ENCODE data around the gene TDO2. TPM values are rescaled to one million over a fixed set of nuclear protein-coding genes. Genes with fewer than 3 reads are reported as not detected.

Gene TDO2
- total RNA-seq, 1 donor from 2014 or later = not detected

- Mint-ChIP-seq H3K27me3 (ENCODE audit: low read depth) (no peaks in the 10 kb centered on the region), H3K27ac (ENCODE audit: unreplicated experiment) (no peak overlapping the region), H3K4me1 (ENCODE audit: low read depth) (peaks cover 8% of the 10 kb centered on the region), H3K4me3 (ENCODE audit: unreplicated experiment) (no peak overlapping the region), H3K36me3 (ENCODE audit: low read depth) (no peaks in the 10 kb centered on the region), H3K9me3 (ENCODE audit: low read depth) (no peaks in the 10 kb centered on the region)
- TF ChIP-seq, protein P1, sequence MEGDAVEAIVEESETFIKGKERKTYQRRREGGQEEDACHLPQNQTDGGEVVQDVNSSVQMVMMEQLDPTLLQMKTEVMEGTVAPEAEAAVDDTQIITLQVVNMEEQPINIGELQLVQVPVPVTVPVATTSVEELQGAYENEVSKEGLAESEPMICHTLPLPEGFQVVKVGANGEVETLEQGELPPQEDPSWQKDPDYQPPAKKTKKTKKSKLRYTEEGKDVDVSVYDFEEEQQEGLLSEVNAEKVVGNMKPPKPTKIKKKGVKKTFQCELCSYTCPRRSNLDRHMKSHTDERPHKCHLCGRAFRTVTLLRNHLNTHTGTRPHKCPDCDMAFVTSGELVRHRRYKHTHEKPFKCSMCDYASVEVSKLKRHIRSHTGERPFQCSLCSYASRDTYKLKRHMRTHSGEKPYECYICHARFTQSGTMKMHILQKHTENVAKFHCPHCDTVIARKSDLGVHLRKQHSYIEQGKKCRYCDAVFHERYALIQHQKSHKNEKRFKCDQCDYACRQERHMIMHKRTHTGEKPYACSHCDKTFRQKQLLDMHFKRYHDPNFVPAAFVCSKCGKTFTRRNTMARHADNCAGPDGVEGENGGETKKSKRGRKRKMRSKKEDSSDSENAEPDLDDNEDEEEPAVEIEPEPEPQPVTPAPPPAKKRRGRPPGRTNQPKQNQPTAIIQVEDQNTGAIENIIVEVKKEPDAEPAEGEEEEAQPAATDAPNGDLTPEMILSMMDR (IDR thresholded peaks at IDR 0.05) = no peak
- DNase-seq (ENCODE audit: low spot score) = no peak
Measured at GRCh38 chr4:155943605-155944291, 40.3 kb downstream of the TDO2 start.

GRCh38 chr4:155944516-155944915 is 41.0 kb downstream of the TDO2 start:
- DNase-seq (ENCODE audit: low spot score) = no peak

DNA sequence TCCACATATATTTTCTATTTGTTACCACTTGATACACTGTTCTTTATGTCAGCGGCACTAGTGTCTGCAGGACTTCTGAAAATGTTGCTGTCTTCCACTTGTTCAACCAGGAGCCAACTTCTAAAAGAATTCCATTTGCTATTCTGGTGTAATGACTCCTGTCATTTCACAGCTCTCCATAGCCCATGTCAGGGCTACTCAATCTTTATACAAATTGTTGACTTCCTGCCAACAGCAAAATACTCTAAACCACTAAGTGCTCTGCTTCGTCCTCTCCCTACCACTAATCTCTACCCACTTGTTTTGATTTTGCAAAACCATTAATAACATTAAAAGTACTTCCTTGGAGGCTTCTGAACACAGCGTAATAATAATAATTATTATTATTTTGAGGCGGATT is 43.0 kb downstream of the TDO2 start:
- Mint-ChIP-seq H3K4me3 (ENCODE audit: unreplicated experiment) (no peak overlapping the region), H3K9me3 (ENCODE audit: low read depth) (no peaks in the 10 kb centered on the region), H3K36me3 (ENCODE audit: low read depth) (no peaks in the 10 kb centered on the region), H3K27ac (ENCODE audit: unreplicated experiment) (no peak overlapping the region), H3K4me1 (ENCODE audit: low read depth) (peaks cover 8% of the 10 kb centered on the region), H3K27me3 (ENCODE audit: low read depth) (no peaks in the 10 kb centered on the region)
- no peak for DNase-seq (ENCODE audit: low spot score)
- TF ChIP-seq, protein P1 (IDR thresholded peaks at IDR 0.05) = no peak

More at GRCh38 chr4:155944516-155944915, 41.0 kb downstream of the TDO2 start:
- H3K9me3 Mint-ChIP-seq (ENCODE audit: low read depth) = no peaks in the 10 kb centered on the region
- peaks cover 8% of the 10 kb centered on the region for H3K4me1 Mint-ChIP-seq (ENCODE audit: low read depth)
- H3K36me3 Mint-ChIP-seq (ENCODE audit: low read depth) = no peaks in the 10 kb centered on the region
- TF ChIP-seq, protein P1 (IDR thresholded peaks at IDR 0.05) = no peak
- H3K4me3 Mint-ChIP-seq (ENCODE audit: unreplicated experiment) = no peak overlapping the region
- H3K27me3 Mint-ChIP-seq (ENCODE audit: low read depth) = no peaks in the 10 kb centered on the region
- H3K27ac Mint-ChIP-seq (ENCODE audit: unreplicated experiment) = no peak overlapping the region

DNA sequence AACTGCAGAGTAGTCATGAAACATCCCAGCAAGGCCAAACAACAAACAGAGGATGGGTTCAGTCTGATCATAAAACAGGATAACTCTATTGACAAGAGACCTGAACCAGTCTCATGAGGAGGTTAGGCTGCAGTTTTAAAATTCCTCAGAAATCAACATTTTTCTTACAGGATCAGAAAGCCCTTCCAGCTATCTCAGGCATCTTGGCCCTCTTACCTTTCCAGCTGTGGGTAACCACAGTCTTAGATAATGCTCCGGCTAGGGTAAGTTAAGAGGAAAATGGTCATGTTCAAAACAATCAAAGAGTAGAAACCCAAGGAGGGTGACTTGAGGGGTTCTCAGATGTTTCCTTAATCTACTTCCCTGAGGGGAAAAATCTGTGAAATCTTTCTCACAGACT is 45.0 kb downstream of the TDO2 start:
- DNase-seq (ENCODE audit: low spot score) = no peak
- H3K27me3 Mint-ChIP-seq (ENCODE audit: low read depth) = no peaks in the 10 kb centered on the region
- no peaks in the 10 kb centered on the region for H3K9me3 Mint-ChIP-seq (ENCODE audit: low read depth)
- no peak overlapping the region for H3K4me3 Mint-ChIP-seq (ENCODE audit: unreplicated experiment)
- H3K27ac Mint-ChIP-seq (ENCODE audit: unreplicated experiment) = no peak overlapping the region
- no peaks in the 10 kb centered on the region for H3K36me3 Mint-ChIP-seq (ENCODE audit: low read depth)
- TF ChIP-seq, protein P1 (IDR thresholded peaks at IDR 0.05) = no peak
- H3K4me1 Mint-ChIP-seq (ENCODE audit: low read depth) = peaks cover 22% of the 10 kb centered on the region

DNA sequence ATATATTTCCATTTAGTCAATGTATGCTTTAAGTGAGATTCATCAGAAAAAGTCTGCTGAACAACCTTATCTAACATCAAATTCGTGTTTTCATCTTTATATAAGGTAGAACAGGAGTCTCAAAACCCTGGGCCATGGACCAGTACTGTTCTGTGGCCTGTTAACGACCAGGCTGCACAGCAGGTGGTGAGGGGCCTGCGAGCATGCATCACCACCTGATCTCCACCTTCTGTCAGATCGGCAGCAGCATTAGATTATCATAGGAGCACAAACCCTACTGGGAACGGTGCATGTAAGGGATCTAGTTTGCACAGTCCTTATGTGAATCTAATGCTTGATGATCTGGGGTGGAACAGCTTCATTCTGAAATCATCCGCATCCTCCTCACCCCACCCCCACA is 47.0 kb downstream of the TDO2 start:
- TF ChIP-seq, protein P1 (IDR thresholded peaks at IDR 0.05) = no peak
- DNase-seq (ENCODE audit: low spot score) = no peak
- Mint-ChIP-seq H3K27me3 (ENCODE audit: low read depth) (no peaks in the 10 kb centered on the region), H3K9me3 (ENCODE audit: low read depth) (no peaks in the 10 kb centered on the region), H3K4me3 (ENCODE audit: unreplicated experiment) (no peak overlapping the region), H3K36me3 (ENCODE audit: low read depth) (no peaks in the 10 kb centered on the region), H3K4me1 (ENCODE audit: low read depth) (peaks cover 22% of the 10 kb centered on the region), H3K27ac (ENCODE audit: unreplicated experiment) (no peak overlapping the region)

Measured in chondrocyte (in vitro differentiated cells).